Astrocyte (in vitro differentiated cells and primary cell): ENCODE data around the gene FAM110D. TPM values are rescaled to one million over a fixed set of nuclear protein-coding genes. Genes with fewer than 3 reads are reported as not detected.

ENCODE experiments used
- DNase-seq: peaks from one replicate; pipeline ENCODE4 v3.0.0-alpha.2; 2010; ENCODE audit warnings: low read depth
- FAIRE-seq: peaks from 2 replicates; lab custom pipeline; 2011; peaks lifted over from hg19 to GRCh38; lab: Jason Lieb, UNC
- H2AFZ ChIP-seq: 2 replicates; pipeline ENCODE4 v1.6.0; 2012; ENCODE audit warnings: low read depth, low read length, inconsistent platforms
- H3K27ac ChIP-seq: 2 replicates; pipeline ENCODE4 v1.5.1; 2011; ENCODE audit warnings: low read depth, low read length, inconsistent platforms
- H3K27me3 ChIP-seq: 2 replicates; pipeline ENCODE4 v1.6.0; 2011; ENCODE audit warnings: low read length, inconsistent platforms; ENCODE audit not compliant: insufficient read depth
- H3K36me3 ChIP-seq: 2 replicates; pipeline ENCODE4 v1.5.1; 2011; ENCODE audit warnings: low read length, inconsistent platforms; ENCODE audit not compliant: insufficient read depth
- H3K4me1 ChIP-seq: 2 replicates; pipeline ENCODE4 v1.5.1; 2011; ENCODE audit warnings: low read length, inconsistent platforms; ENCODE audit not compliant: insufficient read depth
- H3K4me2 ChIP-seq: 2 replicates; pipeline ENCODE4 v1.6.0; 2012; ENCODE audit warnings: low read length, inconsistent platforms
- H3K4me3 ChIP-seq: 2 replicates; pipeline ENCODE4 v1.5.1; 2011; ENCODE audit warnings: low read depth, mild to moderate bottlenecking, low read length, inconsistent platforms; ENCODE audit not compliant: insufficient read depth
- H3K79me2 ChIP-seq: 2 replicates; pipeline ENCODE4 v1.6.0; 2012; ENCODE audit warnings: mild to moderate bottlenecking, low read length, inconsistent platforms; ENCODE audit not compliant: insufficient read depth
- H3K9ac ChIP-seq: 2 replicates; pipeline ENCODE4 v1.6.0; 2012; ENCODE audit warnings: mild to moderate bottlenecking, low read length, inconsistent platforms
- H3K9me3 ChIP-seq: 2 replicates; pipeline ENCODE4 v1.5.1; 2012; ENCODE audit warnings: low read depth, mild to moderate bottlenecking, low read length, inconsistent platforms; ENCODE audit not compliant: insufficient read depth
- H4K20me1 ChIP-seq: 2 replicates; pipeline ENCODE4 v1.6.0; 2012; ENCODE audit warnings: low read length, inconsistent platforms; ENCODE audit not compliant: insufficient read depth
- H3K27ac Mint-ChIP-seq: one replicate; pipeline ENCODE4 v1.8.0; 2021; ENCODE audit warnings: mild to moderate bottlenecking, mixed read lengths; ENCODE audit not compliant: unreplicated experiment
- H3K27me3 Mint-ChIP-seq: one replicate; pipeline ENCODE4 v1.8.0; 2021; ENCODE audit warnings: low read depth, mixed read lengths; ENCODE audit not compliant: unreplicated experiment
- H3K36me3 Mint-ChIP-seq: one replicate; pipeline ENCODE4 v1.8.0; 2021; ENCODE audit warnings: low read depth, mixed read lengths; ENCODE audit not compliant: unreplicated experiment
- H3K4me1 Mint-ChIP-seq: one replicate; pipeline ENCODE4 v1.8.0; 2021; ENCODE audit warnings: low read depth, mixed read lengths; ENCODE audit not compliant: unreplicated experiment
- H3K4me3 Mint-ChIP-seq: one replicate; pipeline ENCODE4 v1.8.0; 2021; ENCODE audit warnings: mild to moderate bottlenecking, moderate library complexity, mixed read lengths; ENCODE audit not compliant: unreplicated experiment
- H3K9me3 Mint-ChIP-seq: one replicate; pipeline ENCODE4 v1.8.0; 2021; ENCODE audit warnings: mild to moderate bottlenecking, mixed read lengths; ENCODE audit not compliant: unreplicated experiment
- CTCF ChIP-seq: IDR thresholded peaks from 2 replicates; pipeline ENCODE4 v1.5.1; 2011; ENCODE audit warnings: low read depth, mild to moderate bottlenecking, inconsistent platforms, low read length, moderate library complexity; ENCODE audit not compliant: insufficient read depth
- EZH2 ChIP-seq: IDR thresholded peaks from 2 replicates; pipeline ENCODE4 v1.6.1; 2012; ENCODE audit warnings: mild to moderate bottlenecking, low read length, inconsistent platforms; ENCODE audit not compliant: insufficient read depth
- total RNA-seq: library from RNA; stranded (reverse); gene quantifications from 2 replicates; pipeline ENCODE4 v1.2.1, GENCODE V29; 2021

Gene FAM110D
- total RNA-seq, 1 donor from 2014 or later: 0.70 TPM

GRCh38 chr1:26148887-26149286 lies 10.0 kb upstream of the FAM110D start:
- H3K27ac Mint-ChIP-seq: no peak overlapping the region
- H3K36me3 Mint-ChIP-seq: no peaks in the 10 kb centered on the region
- H3K4me2 ChIP-seq: no peak overlapping the region
- H3K27me3 ChIP-seq: peaks cover 13% of the 10 kb centered on the region
- H4K20me1 ChIP-seq: no peaks in the 10 kb centered on the region
- H3K27ac ChIP-seq: no peak overlapping the region
- peaks cover 5% of the 10 kb centered on the region for H3K9me3 Mint-ChIP-seq
- no peak overlapping the region for H3K4me3 Mint-ChIP-seq
- no peaks in the 10 kb centered on the region for H3K4me1 ChIP-seq
- H3K9ac ChIP-seq: no peak overlapping the region
- H2AFZ ChIP-seq: no peak overlapping the region
- H3K79me2 ChIP-seq: no peaks in the 10 kb centered on the region
- no peak overlapping the region for H3K4me3 ChIP-seq
- FAIRE-seq (no peak), DNase-seq (no peak)
- no peaks in the 10 kb centered on the region for H3K9me3 ChIP-seq
- TF ChIP-seq CTCF: no peak
- no peak for TF ChIP-seq EZH2
- no peaks in the 10 kb centered on the region for H3K36me3 ChIP-seq
- H3K4me1 Mint-ChIP-seq: no peaks in the 10 kb centered on the region
- peaks cover 61% of the 10 kb centered on the region for H3K27me3 Mint-ChIP-seq

GRCh38 chr1:26153966-26154532 lies 4.8 kb upstream of the FAM110D start:
- Histone ChIP-seq H3K79me2 (no peaks in the 10 kb centered on the region), H3K9me3 (no peaks in the 10 kb centered on the region), H3K4me3 (no peak overlapping the region), H3K9ac (no peak overlapping the region), H3K27me3 (peaks cover 15% of the 10 kb centered on the region), H4K20me1 (no peaks in the 10 kb centered on the region), H3K36me3 (no peaks in the 10 kb centered on the region), H3K4me1 (peaks cover 12% of the 10 kb centered on the region), H3K27ac (no peak overlapping the region), H2AFZ (no peak overlapping the region), H3K4me2 (no peak overlapping the region)
- Mint-ChIP-seq H3K4me1 (peaks cover 20% of the 10 kb centered on the region), H3K9me3 (peaks cover 1% of the 10 kb centered on the region), H3K27ac (no peak overlapping the region), H3K36me3 (no peaks in the 10 kb centered on the region), H3K27me3 (peaks cover 47% of the 10 kb centered on the region), H3K4me3 (no peak overlapping the region)
- DNase-seq: no peak
- TF ChIP-seq EZH2 (no peak), CTCF (no peak)
- no peak for FAIRE-seq

GRCh38 chr1:26154750-26155149 lies 4.1 kb upstream of the FAM110D start:
- Histone ChIP-seq H3K27ac (no peak overlapping the region), H3K36me3 (no peaks in the 10 kb centered on the region), H4K20me1 (no peaks in the 10 kb centered on the region), H3K4me2 (no peak overlapping the region), H3K79me2 (no peaks in the 10 kb centered on the region), H2AFZ (no peak overlapping the region), H3K4me1 (peaks cover 13% of the 10 kb centered on the region), H3K27me3 (peaks cover 15% of the 10 kb centered on the region), H3K4me3 (no peak overlapping the region), H3K9ac (no peak overlapping the region), H3K9me3 (no peaks in the 10 kb centered on the region)
- Mint-ChIP-seq H3K4me3 (no peak overlapping the region), H3K36me3 (no peaks in the 10 kb centered on the region), H3K27ac (no peak overlapping the region), H3K27me3 (peaks cover 43% of the 10 kb centered on the region), H3K9me3 (peaks cover 1% of the 10 kb centered on the region), H3K4me1 (peaks cover 27% of the 10 kb centered on the region)
- FAIRE-seq: no peak
- DNase-seq: no peak
- TF ChIP-seq CTCF (no peak), EZH2 (no peak)
